Stimulated activated naive CD8-positive, alpha-beta T cell treated with anti-CD3 and anti-CD28 coated beads, Interleukin-15, Interleukin-2, amounts not matched to agents 100 U/mL and 50 U/mL, for 24 hours (primary cell): ENCODE results near the gene FLVCR1.

Source experiments
- ATAC-seq: fragments of 150-1000 bp; cut with Tn5 transposase; one replicate; pipeline ENCODE4 v1.10.0; 2021
- DNase-seq: peaks from one replicate; pipeline ENCODE4 v3.0.0; 2021

The FLVCR1 gene

DNA sequence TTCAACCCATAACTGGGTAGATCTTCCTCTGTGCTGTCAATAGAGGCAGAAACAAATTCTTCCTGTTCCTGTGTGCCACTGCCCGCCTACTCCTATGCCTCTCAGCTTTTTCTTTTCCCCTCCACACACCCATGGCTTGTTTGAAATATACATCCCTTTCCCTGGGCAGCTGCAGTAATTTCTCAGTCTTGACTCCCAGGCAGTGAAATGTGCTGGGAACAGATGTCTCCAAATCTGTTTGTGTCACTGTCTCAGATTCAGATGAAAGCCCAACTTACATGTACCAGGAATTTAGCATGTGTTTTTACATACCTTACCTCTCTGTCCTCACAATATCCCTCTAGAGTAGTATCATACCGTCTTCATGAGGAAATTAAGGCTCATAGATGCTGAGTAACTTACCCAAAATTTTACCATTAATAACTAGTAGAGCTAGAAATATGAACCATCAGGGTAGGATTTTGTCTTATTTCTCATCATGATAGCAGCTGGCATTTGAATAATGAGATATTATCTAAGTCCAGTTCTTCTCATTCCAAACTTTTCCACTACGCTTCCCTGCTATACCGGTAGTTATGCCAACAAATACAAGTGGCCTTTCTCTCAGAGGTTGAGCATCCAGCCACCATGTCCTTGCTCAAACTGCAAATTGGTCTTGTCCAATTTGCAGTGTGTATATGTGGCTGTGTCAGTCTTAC is 87.5 kb downstream of the FLVCR1 start:
- DNase-seq: no peak
- ATAC-seq: no peak

- DNase-seq (no peak), ATAC-seq (no peak)
These were observed 88.8 kb downstream of the FLVCR1 start for GRCh38 chr1:212946872-212947271.
